Stomach (tissue), 9 donors: ENCODE results near the gene SPAG6. TPM values are rescaled to one million over a fixed set of nuclear protein-coding genes. Genes with fewer than 3 reads are reported as not detected.
A peak's percentile ranks its signal among the peaks of the same experiment; 100 is the strongest.

Experiments used
- DNase-seq, 2 donors: peaks; one replicate each; pipeline versions ENCODE4 v3.0.0 to v3.0.0-alpha.2; 2013 to 2019
- H3K27ac ChIP-seq, 5 donors: fragments of 200-600 bp in 4 of 5; sonication (generic) in 4 of 5; one replicate each; pipeline ENCODE4 v1.5.1; 2013 to 2019; ENCODE audit warnings: mild to moderate bottlenecking in 1 of 5, moderate library complexity in 1 of 5
- H3K27me3 ChIP-seq, 3 donors: fragments of 200-600 bp; sonication (generic); one replicate each; pipeline ENCODE4 v1.5.1; 2017 to 2019; ENCODE audit warnings: mixed run types in 1 of 3
- H3K36me3 ChIP-seq, 4 donors: fragments of 200-600 bp; sonication (generic); 1 replicate in 3 of 4; 2 replicates in 1 of 4; pipeline ENCODE4 v1.5.1; 2016 to 2019
- H3K4me1 ChIP-seq, 4 donors: fragments of 200-600 bp; sonication (generic); one replicate each; pipeline ENCODE4 v1.5.1; 2016 to 2019
- H3K4me3 ChIP-seq, 4 donors: fragments of 200-600 bp; sonication (generic) in 3 of 4; one replicate each; pipeline ENCODE4 v1.5.1; 2016 to 2019; ENCODE audit warnings: mild to moderate bottlenecking in 1 of 4
- H3K9me3 ChIP-seq, 4 donors: fragments of 200-600 bp; sonication (generic); one replicate each; pipeline ENCODE4 v1.5.1; 2016 to 2019
- CTCF ChIP-seq, 7 experiments: fragments of 450-650 bp in 4 of 7; fragments of 200-600 bp in 3 of 7; sonication (generic) in 3 of 7; IDR thresholded peaks; one replicate each; pipeline ENCODE4 v1.5.1; 2016 to 2019; ENCODE audit warnings: antibody characterized with exemption in 7 of 7, control low read depth in 2 of 7, mild to moderate bottlenecking in 1 of 7
- EP300 ChIP-seq: sonication (generic); formaldehyde crosslinking; IDR thresholded peaks from one replicate; pipeline ENCODE4 v1.6.1; 2017; ENCODE audit warnings: antibody characterized with exemption
- POLR2A ChIP-seq, 4 donors: fragments of 450-650 bp; IDR thresholded peaks; one replicate each; pipeline ENCODE4 v1.6.1; 2016; ENCODE audit warnings: antibody characterized with exemption in 4 of 4, control low read depth in 2 of 4, mild to moderate bottlenecking in 1 of 4, moderate library complexity in 1 of 4
- POLR2AphosphoS5 ChIP-seq, 3 donors: sonication (generic); formaldehyde crosslinking; IDR thresholded peaks; one replicate each; pipeline ENCODE4 v1.6.1; 2016; ENCODE audit warnings: antibody characterized with exemption in 3 of 3
- WGBS, 5 donors: extraction: QIAGEN DNeasy Blood & Tissue Kit in 3 of 5; methylation state at CpG; one replicate each; pipeline versions ENCODE4 v1.1.5 to v1.1.7; 2013 to 2018; 5-methylcytosine and 5-hydroxymethylcytosine counted together
- intact Hi-C: fragments of 100-400 bp; cut with DNase I; formaldehyde crosslinking; loops from one replicate; pipeline ENCODE4 v1.15.1; 2023; ENCODE audit warnings: low total_unique reads
- polyA plus RNA-seq, 3 donors: library from polyadenylated mRNA; stranded (reverse); fragments of 200-250 nt; gene quantifications; one replicate each; pipeline ENCODE4 v1.2.3, GENCODE V29; 2013
- total RNA-seq, 5 donors: library from RNA; depleted of rRNA; stranded (reverse); fragments of >200 nt; gene quantifications; one replicate each; pipeline versions ENCODE4 v1.1.0 to v1.2.3, GENCODE V29; 2014 to 2016
- donor health status: healthy with polysubstance abuse.
- donor health status: Bipolar disorder and iron deficiency.
- donor health status: healthy.

SPAG6 gene
- total and polyA plus RNA-seq, 8 donors: not detected

GRCh38 chr10:22338931-22339330 is 6.4 kb upstream of the SPAG6 start:
- TF ChIP-seq POLR2A (IDR thresholded peaks at IDR 0.05): no peak
- no peak for TF ChIP-seq POLR2AphosphoS5 (IDR thresholded peaks at IDR 0.05)
- Histone ChIP-seq H3K9me3 (peaks cover 0 to 13% (median 3%) of the 10 kb centered on the region in 4 donors), H3K4me3 (no peak overlapping the region), H3K27me3 (peaks cover 47 to 91% (median 76%) of the 10 kb centered on the region in 3 donors), H3K36me3 (no peaks in the 10 kb centered on the region), H3K4me1 (peaks cover 27 to 48% (median 42%) of the 10 kb centered on the region in 4 donors), H3K27ac (no peak overlapping the region)
- intact Hi-C loops: no loop called here
- DNase-seq: no peak

DNA sequence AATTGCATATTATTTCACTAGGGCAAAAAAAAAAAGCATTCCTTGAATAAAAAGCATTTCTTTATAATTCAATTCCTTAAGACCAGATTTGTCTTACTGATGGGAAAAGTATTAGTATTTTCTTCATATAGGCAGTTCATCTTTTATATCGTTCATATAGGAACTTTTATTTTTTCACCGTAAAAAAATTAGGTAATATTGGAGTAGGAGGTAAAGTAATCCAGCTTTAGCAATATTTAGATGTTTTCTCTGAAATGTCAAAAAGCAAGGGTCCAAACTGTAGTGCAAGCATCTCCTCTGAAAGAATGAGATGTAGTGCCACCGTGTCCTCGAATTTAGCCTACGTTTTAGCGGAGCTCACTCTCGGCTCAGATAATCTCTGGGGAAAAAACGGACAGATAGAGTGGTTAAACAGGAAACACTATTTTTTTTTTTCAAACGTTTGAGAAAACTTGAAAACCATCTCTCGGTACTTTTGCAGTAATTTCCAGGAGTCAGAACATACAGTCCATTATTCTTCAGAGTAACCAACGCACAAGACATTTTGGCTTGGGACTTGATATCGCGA is 5.5 kb upstream of the SPAG6 start:
- WGBS, 5 donors: 0 to 2% (median 2%) methylated on average over 13 of the region's 13 CpGs
- H3K9me3 ChIP-seq: peaks cover 0 to 7% (median under 1%) of the 10 kb centered on the region in 4 donors
- peak overlapping the region; percentile 61 to 83 (median 75) for H3K4me3 ChIP-seq
- no peaks in the 10 kb centered on the region for H3K36me3 ChIP-seq
- peaks cover 44 to 91% (median 76%) of the 10 kb centered on the region in 3 donors for H3K27me3 ChIP-seq
- H3K4me1 ChIP-seq: peaks cover 25 to 39% (median 35%) of the 10 kb centered on the region in 4 donors
- TF ChIP-seq POLR2A (IDR thresholded peaks at IDR 0.05) (no peak), CTCF (IDR thresholded peaks at IDR 0.05) (no peak), POLR2AphosphoS5 (IDR thresholded peaks at IDR 0.05) (peak in 1 of 3 donors; percentile 44)
- peak overlapping the region in 4 of 5 donors; percentile 93 to 98 (median 96) for H3K27ac ChIP-seq
- intact Hi-C loops: no loop called here
- DNase-seq: no peak

DNA sequence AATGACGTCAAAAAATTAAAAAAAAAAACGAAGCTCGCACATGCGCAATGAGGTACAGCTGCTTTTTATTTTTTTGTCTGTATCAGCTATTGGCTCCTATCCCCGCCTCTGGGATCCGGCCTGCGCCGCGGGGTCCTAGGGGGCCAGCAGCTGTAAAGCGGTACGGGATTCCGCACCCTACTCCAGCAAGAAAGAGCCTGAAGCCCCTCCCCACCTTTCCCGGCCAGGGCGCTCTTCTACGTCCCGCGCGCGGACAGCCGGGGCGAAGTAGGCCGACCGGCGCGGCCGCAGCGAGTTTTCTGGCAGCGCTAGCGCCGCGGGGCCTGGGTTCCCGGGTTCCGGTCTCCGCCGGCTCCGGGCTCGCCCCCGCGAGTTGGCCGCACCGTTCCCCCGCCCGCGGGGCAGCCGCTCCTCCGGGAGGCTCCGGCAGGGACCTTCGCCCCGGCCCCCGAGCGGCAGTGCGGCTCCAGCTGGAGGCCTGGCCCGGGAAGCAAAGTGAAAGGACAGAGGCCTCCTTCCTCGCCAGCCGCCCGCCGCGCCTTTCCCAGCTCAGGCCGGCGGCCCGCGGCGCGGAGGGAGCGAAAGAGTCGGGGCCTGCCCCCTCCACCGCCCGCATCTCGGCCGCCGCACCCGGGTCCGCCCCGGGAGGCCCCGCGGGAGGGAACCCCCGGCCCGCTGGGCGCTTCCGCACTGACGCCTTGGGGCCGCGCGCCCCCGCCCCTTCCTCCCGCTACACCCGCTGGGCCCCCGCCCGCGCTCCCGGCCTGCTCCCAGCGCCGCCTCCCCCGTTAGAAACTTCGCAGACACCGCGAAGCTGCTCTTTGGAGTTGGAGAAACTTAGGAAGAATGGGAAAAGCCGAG is 4.7 kb upstream of the SPAG6 start:
- peak overlapping the region; percentile 61 to 83 (median 75) for H3K4me3 ChIP-seq
- peak in 2 of 3 donors; percentile 58 to 66 for TF ChIP-seq POLR2AphosphoS5 (IDR thresholded peaks at IDR 0.05)
- TF ChIP-seq EP300: no peak
- TF ChIP-seq POLR2A (IDR thresholded peaks at IDR 0.05): peak in 1 of 4 donors; percentile 35
- TF ChIP-seq CTCF (IDR thresholded peaks at IDR 0.05): no peak
- H3K4me1 ChIP-seq: peaks cover 18 to 39% (median 32%) of the 10 kb centered on the region in 4 donors
- H3K27me3 ChIP-seq: peaks cover 48 to 91% (median 76%) of the 10 kb centered on the region in 3 donors
- peaks cover 0 to 14% (median 3%) of the 10 kb centered on the region in 4 donors for H3K9me3 ChIP-seq
- WGBS, 5 donors: 0 to 1% (median 0%) methylated on average over 34 to 98 of the region's 98 CpGs
- H3K36me3 ChIP-seq: no peaks in the 10 kb centered on the region
- peak overlapping the region; percentile 93 to 98 (median 94) for H3K27ac ChIP-seq
- peak; percentile 57 to 92 for DNase-seq
- intact Hi-C loops: no loop called here

- H3K4me1 ChIP-seq: peaks cover 10 to 34% (median 25%) of the 10 kb centered on the region in 4 donors
- peaks cover 0 to 19% (median 6%) of the 10 kb centered on the region in 4 donors for H3K9me3 ChIP-seq
- peaks cover 49 to 91% (median 74%) of the 10 kb centered on the region in 3 donors for H3K27me3 ChIP-seq
- TF ChIP-seq POLR2A (IDR thresholded peaks at IDR 0.05): no peak
- TF ChIP-seq CTCF (IDR thresholded peaks at IDR 0.05): no peak
- TF ChIP-seq EP300: no peak
- no peak for TF ChIP-seq POLR2AphosphoS5 (IDR thresholded peaks at IDR 0.05)
- H3K36me3 ChIP-seq: no peaks in the 10 kb centered on the region
- 4 to 5% (median 4%) methylated on average over 27 to 40 of the region's 40 CpGs for WGBS, 5 donors
- H3K4me3 ChIP-seq: peak overlapping the region; percentile 61 to 83 (median 75)
- DNase-seq: peak in 1 of 2 donors; percentile 61
- intact Hi-C loops: no loop called here
- H3K27ac ChIP-seq: peak overlapping the region; percentile 93 to 98 (median 94)
These were observed 3.9 kb upstream of the SPAG6 start for GRCh38 chr10:22341190-22341925.
